ENCODE data around the gene ERAS.

Gene ERAS

GRCh38 chrX:48823053-48823452 is 3.3 kb upstream of the ERAS start:
- no peak overlapping the region for H3K4me3 Mint-ChIP-seq
- no peak overlapping the region for H3K27ac Mint-ChIP-seq

GRCh38 chrX:48824066-48824465 is 2.2 kb upstream of the ERAS start:
- TF ChIP-seq CTCF (IDR thresholded peaks at IDR 0.05; ENCODE audit: unreplicated experiment in 3 of 3), result no peak
- H3K36me3 Mint-ChIP-seq (ENCODE audit: low read depth), result peaks cover 57% of the 10 kb centered on the region

More at GRCh38 chrX:48823053-48823452, 3.3 kb upstream of the ERAS start:
- peaks cover 3% of the 10 kb centered on the region for H3K27me3 Mint-ChIP-seq (ENCODE audit: low read depth)
- no peaks in the 10 kb centered on the region for H3K4me1 Mint-ChIP-seq
- H3K36me3 Mint-ChIP-seq (ENCODE audit: low read depth), result peaks cover 52% of the 10 kb centered on the region
- peaks cover 25% of the 10 kb centered on the region for H3K9me3 Mint-ChIP-seq
- no peak for TF ChIP-seq CTCF (IDR thresholded peaks at IDR 0.05; ENCODE audit: unreplicated experiment in 3 of 3)

GRCh38 chrX:48826876-48827653 is 752 bp downstream of the ERAS start:
- Mint-ChIP-seq H3K9me3 (peaks cover 34% of the 10 kb centered on the region), H3K36me3 (ENCODE audit: low read depth) (peaks cover 47% of the 10 kb centered on the region), H3K4me1 (no peaks in the 10 kb centered on the region), H3K27ac (no peak overlapping the region), H3K27me3 (ENCODE audit: low read depth) (peaks cover 28% of the 10 kb centered on the region), H3K4me3 (no peak overlapping the region)
- no peak for TF ChIP-seq CTCF (IDR thresholded peaks at IDR 0.05; ENCODE audit: unreplicated experiment in 3 of 3)

More at GRCh38 chrX:48824066-48824465, 2.2 kb upstream of the ERAS start:
- Mint-ChIP-seq H3K4me1 (no peaks in the 10 kb centered on the region), H3K27me3 (ENCODE audit: low read depth) (peaks cover 8% of the 10 kb centered on the region), H3K4me3 (no peak overlapping the region), H3K27ac (no peak overlapping the region), H3K9me3 (peaks cover 31% of the 10 kb centered on the region)

GRCh38 chrX:48827654-48827968 is 1.3 kb downstream of the ERAS start:
- Mint-ChIP-seq H3K27me3 (ENCODE audit: low read depth) (peaks cover 33% of the 10 kb centered on the region), H3K4me3 (no peak overlapping the region), H3K9me3 (peaks cover 33% of the 10 kb centered on the region), H3K36me3 (ENCODE audit: low read depth) (peaks cover 46% of the 10 kb centered on the region), H3K27ac (no peak overlapping the region), H3K4me1 (no peaks in the 10 kb centered on the region)
- TF ChIP-seq CTCF (IDR thresholded peaks at IDR 0.05; ENCODE audit: unreplicated experiment in 3 of 3), result no peak

- Mint-ChIP-seq H3K4me1 (no peaks in the 10 kb centered on the region), H3K36me3 (ENCODE audit: low read depth) (peaks cover 38% of the 10 kb centered on the region), H3K9me3 (peaks cover 29% of the 10 kb centered on the region), H3K27ac (no peak overlapping the region), H3K27me3 (ENCODE audit: low read depth) (peaks cover 49% of the 10 kb centered on the region), H3K4me3 (no peak overlapping the region)
- TF ChIP-seq CTCF (IDR thresholded peaks at IDR 0.05; ENCODE audit: unreplicated experiment in 3 of 3), result no peak
Measured at GRCh38 chrX:48829016-48829735, 2.9 kb downstream of the ERAS start.
